ENCODE data around the gene MEMO1. TPM values are rescaled to one million over a fixed set of nuclear protein-coding genes. Genes with fewer than 3 reads are reported as not detected.

Gene MEMO1
- total RNA-seq, 1 donor from 2014 or later, result 48.8 TPM

GRCh38 chr2:31997653-31998052 lies 13.2 kb downstream of the MEMO1 start:
- H3K9me3 Mint-ChIP-seq (ENCODE audit: unreplicated experiment), result no peaks in the 10 kb centered on the region
- H3K27ac Mint-ChIP-seq (ENCODE audit: unreplicated experiment), result no peak overlapping the region

GRCh38 chr2:31996571-31997150 lies 14.1 kb downstream of the MEMO1 start:
- no peak for TF ChIP-seq CTCF (IDR thresholded peaks at IDR 0.05; ENCODE audit: partially characterized antibody, unreplicated experiment)
- DNase-seq, result no peak
- H3K27me3 Mint-ChIP-seq (ENCODE audit: unreplicated experiment), result peaks cover 1% of the 10 kb centered on the region
- H3K36me3 Mint-ChIP-seq (ENCODE audit: unreplicated experiment), result no peaks in the 10 kb centered on the region
- peaks cover 2% of the 10 kb centered on the region for H3K4me1 Mint-ChIP-seq (ENCODE audit: low read depth, unreplicated experiment)
- H3K27ac Mint-ChIP-seq (ENCODE audit: unreplicated experiment), result no peak overlapping the region
- H3K4me3 Mint-ChIP-seq (ENCODE audit: unreplicated experiment), result no peak overlapping the region
- no peaks in the 10 kb centered on the region for H3K9me3 Mint-ChIP-seq (ENCODE audit: unreplicated experiment)

More at GRCh38 chr2:31997653-31998052, 13.2 kb downstream of the MEMO1 start:
- DNase-seq, result no peak
- TF ChIP-seq CTCF (IDR thresholded peaks at IDR 0.05; ENCODE audit: partially characterized antibody, unreplicated experiment), result no peak
- peaks cover 1% of the 10 kb centered on the region for H3K27me3 Mint-ChIP-seq (ENCODE audit: unreplicated experiment)
- H3K36me3 Mint-ChIP-seq (ENCODE audit: unreplicated experiment), result no peaks in the 10 kb centered on the region
- no peak overlapping the region for H3K4me3 Mint-ChIP-seq (ENCODE audit: unreplicated experiment)
- H3K4me1 Mint-ChIP-seq (ENCODE audit: low read depth, unreplicated experiment), result peaks cover 2% of the 10 kb centered on the region

DNA sequence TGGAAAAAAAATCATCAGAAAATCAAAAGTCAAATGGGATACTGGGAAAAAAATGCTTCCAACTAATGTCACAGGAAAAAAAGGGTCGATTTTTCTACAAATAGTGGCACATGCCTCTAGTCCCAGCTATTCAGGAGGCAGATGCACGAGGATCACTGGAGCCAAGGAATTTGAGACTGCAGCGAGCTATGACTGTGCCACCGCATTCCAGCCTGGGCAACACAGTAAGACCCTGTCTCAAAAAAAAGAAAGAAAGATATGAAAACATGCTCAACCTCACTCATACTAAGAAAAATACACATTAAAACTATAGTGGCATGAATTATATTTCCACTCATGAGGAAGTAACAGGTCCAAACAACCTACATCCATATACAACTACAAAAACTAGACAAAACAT lies 17.9 kb downstream of the MEMO1 start:
- TF ChIP-seq CTCF (IDR thresholded peaks at IDR 0.05; ENCODE audit: partially characterized antibody, unreplicated experiment), result no peak
- Mint-ChIP-seq H3K27me3 (ENCODE audit: unreplicated experiment) (peaks cover 1% of the 10 kb centered on the region), H3K9me3 (ENCODE audit: unreplicated experiment) (no peaks in the 10 kb centered on the region), H3K4me1 (ENCODE audit: low read depth, unreplicated experiment) (peaks cover 2% of the 10 kb centered on the region), H3K36me3 (ENCODE audit: unreplicated experiment) (no peaks in the 10 kb centered on the region), H3K4me3 (ENCODE audit: unreplicated experiment) (no peak overlapping the region), H3K27ac (ENCODE audit: unreplicated experiment) (no peak overlapping the region)
- no peak for DNase-seq

- Mint-ChIP-seq H3K27ac (ENCODE audit: unreplicated experiment) (no peak overlapping the region), H3K9me3 (ENCODE audit: unreplicated experiment) (no peaks in the 10 kb centered on the region)
Measured at GRCh38 chr2:31992025-31992579, 18.7 kb downstream of the MEMO1 start.

More at GRCh38 chr2:31992025-31992579, 18.7 kb downstream of the MEMO1 start:
- DNase-seq, result no peak
- Mint-ChIP-seq H3K4me1 (ENCODE audit: low read depth, unreplicated experiment) (no peaks in the 10 kb centered on the region), H3K4me3 (ENCODE audit: unreplicated experiment) (no peak overlapping the region), H3K36me3 (ENCODE audit: unreplicated experiment) (no peaks in the 10 kb centered on the region), H3K27me3 (ENCODE audit: unreplicated experiment) (peaks cover 1% of the 10 kb centered on the region)
- no peak for TF ChIP-seq CTCF (IDR thresholded peaks at IDR 0.05; ENCODE audit: partially characterized antibody, unreplicated experiment)
